Measurements from ENCODE around the gene NECAB3. TPM values are rescaled to one million over a fixed set of nuclear protein-coding genes. Genes with fewer than 3 reads are reported as not detected.

Gene NECAB3
- total and polyA plus RNA-seq, 2 donors (not counting 3 experiments of a cell fraction or from before 2014, with no cell fraction given) = 18.1 to 22.4 TPM

GRCh38 chr20:33696448-33696847, 22.2 kb upstream of the NECAB3 start:
- no peaks in the 10 kb centered on the region for H3K36me3 ChIP-seq (ENCODE audit: control insufficient read depth in 2 of 2, extremely low read depth in 1 of 2, insufficient read depth in 2 of 2, low read length in 2 of 2)
- intact Hi-C loops (cut with micrococcal nuclease) = no loop called here
- CTCF ChIA-PET = no interaction called here

More at GRCh38 chr20:33696448-33696847, 22.2 kb upstream of the NECAB3 start:
- POLR2A ChIA-PET = no interaction called here
- Histone ChIP-seq H3K4me3 (replicated peaks in 1 of 3; ENCODE audit: insufficient read depth in 1 of 3, low read depth in 1 of 3, low read length in 3 of 3) (no peak overlapping the region), H3K4me1 (ENCODE audit: control insufficient read depth, extremely low read depth, insufficient read depth, low read length) (no peaks in the 10 kb centered on the region), H3K79me2 (ENCODE audit: control insufficient read depth, insufficient read depth, low read length) (no peaks in the 10 kb centered on the region), H3K9me1 (replicated peaks; ENCODE audit: control insufficient read depth, extremely low read depth, insufficient read depth, low read length) (no peaks in the 10 kb centered on the region), H3K27ac (ENCODE audit: insufficient read depth, low read depth, low read length) (no peak overlapping the region), H3K4me2 (ENCODE audit: insufficient read depth, low read length) (no peak overlapping the region), H3K27me3 (ENCODE audit: control insufficient read depth in 2 of 2, insufficient read depth in 2 of 2, low read length in 2 of 2) (no peaks in the 10 kb centered on the region), H4K20me1 (replicated peaks; ENCODE audit: control insufficient read depth, extremely low read depth, insufficient read depth, low read length) (no peaks in the 10 kb centered on the region), H2AFZ (ENCODE audit: low read depth, low read length) (no peak overlapping the region), H3K9ac (replicated peaks; ENCODE audit: extremely low read depth, insufficient read depth, low read length) (no peak overlapping the region), H3K9me3 (replicated peaks; ENCODE audit: control insufficient read depth, insufficient read depth, low read length) (no peaks in the 10 kb centered on the region)
- dilution Hi-C loops (cut with MboI; ENCODE audit: extremely low pct_ligation_motif_present, low sequenced_read_pairs) = no loop called here
- TF ChIP-seq MAX (IDR thresholded peaks at IDR 0.05; ENCODE audit: insufficient read depth, insufficient read length) = no peak
- no peak for TF ChIP-seq GATA2 (IDR thresholded peaks at IDR 0.05; ENCODE audit: insufficient read depth, insufficient read length, low read depth, low read length)
- no peak for TF ChIP-seq EZH2 (IDR thresholded peaks at IDR 0.05; ENCODE audit: borderline replicate concordance, low read depth, low read length, severe bottlenecking)
- TF ChIP-seq JUN (IDR thresholded peaks at IDR 0.05; ENCODE audit: borderline replicate concordance, insufficient read depth, insufficient read length, low read depth) = no peak
- no peak for TF ChIP-seq MYC (IDR thresholded peaks at IDR 0.05; ENCODE audit: low read depth, low read length)
- no peak for TF ChIP-seq FOS (IDR thresholded peaks at IDR 0.05; ENCODE audit: borderline replicate concordance, insufficient read depth, low read length)
- TF ChIP-seq CTCF (IDR thresholded peaks at IDR 0.05; ENCODE audit: extremely low read depth in 1 of 2, insufficient read depth in 1 of 2, low read depth in 1 of 2, low read length in 2 of 2) = no peak
- no TSS peak for BruUV-seq (replicated peaks)
- DNase-seq (ENCODE audit: low read depth, low spot score) = no peak
- no peak for FAIRE-seq

All from endothelial cell of umbilical vein (primary cell).